Stimulated activated CD4-positive, alpha-beta T cell treated with anti-CD3 and anti-CD28 coated beads, TNF-alpha, amount 100 ng/mL, for 4 hours (primary cell): ENCODE measurements around the gene TMED10.
"Not testable (repeated sequence)": the region's sequence is repeated elsewhere in the genome, so short reads cannot be mapped to it uniquely, and the experiment has no call there.

Experiments used
- DNase-seq, 3 experiments: peaks; one replicate each; pipeline ENCODE4 v3.0.0-alpha.2; 2020; ENCODE audit warnings: low read depth in 3 of 3

TMED10 gene

DNA sequence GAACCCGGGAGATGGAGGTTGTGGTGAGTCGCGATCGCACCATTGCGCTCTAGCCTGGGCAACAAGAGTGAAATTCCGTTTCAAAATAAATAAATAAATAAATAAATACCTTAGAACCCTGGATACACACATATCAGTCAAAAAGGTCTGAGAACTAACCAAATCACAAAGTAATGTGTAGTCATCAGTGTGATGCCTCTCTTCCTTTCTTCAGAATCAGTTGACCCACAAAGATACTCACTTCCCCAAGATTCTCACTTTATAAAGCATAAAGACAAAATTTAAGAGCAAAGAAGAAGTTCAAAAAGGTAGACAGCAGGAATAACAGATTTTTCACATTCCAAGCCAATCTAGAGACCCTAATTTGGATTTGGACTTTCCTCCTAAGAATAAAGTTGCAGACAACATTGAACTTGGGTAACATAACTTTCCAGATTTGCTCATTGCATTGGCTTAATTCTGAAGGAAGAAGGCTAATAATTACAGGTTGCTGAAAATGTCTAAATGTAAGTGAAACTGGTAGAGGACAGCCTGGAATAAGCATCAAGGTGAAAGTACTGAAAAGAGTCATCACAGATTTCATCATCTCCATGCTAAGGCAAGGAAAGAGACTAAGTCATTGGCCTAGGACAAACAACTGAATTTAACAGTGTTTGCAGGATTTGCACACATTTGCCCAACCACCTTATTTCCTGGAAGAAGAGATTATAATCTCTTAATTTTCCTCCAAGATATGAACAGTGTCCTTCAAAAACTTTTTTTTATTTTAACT lies 17.4 kb downstream of the TMED10 start:
- no peak for DNase-seq

DNA sequence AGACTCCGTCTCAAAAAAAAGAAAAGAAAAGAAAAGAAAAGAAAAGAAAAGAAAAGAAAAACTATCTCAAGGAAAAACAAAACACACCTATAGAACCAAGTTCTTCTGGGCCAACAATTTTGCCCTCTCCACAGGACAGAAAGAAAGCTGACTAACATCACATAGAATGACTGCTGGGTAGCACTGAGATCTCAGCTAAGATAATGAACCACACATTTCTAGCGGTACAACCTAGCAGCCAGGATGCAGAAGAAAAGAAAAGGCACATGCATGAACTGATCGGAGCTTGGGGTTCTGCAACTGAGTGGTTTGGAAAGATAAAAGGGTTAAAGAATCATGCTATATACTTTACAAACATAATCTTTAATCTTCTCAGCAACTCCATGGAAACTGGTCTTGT lies 19.5 kb downstream of the TMED10 start:
- no peak for DNase-seq

DNA sequence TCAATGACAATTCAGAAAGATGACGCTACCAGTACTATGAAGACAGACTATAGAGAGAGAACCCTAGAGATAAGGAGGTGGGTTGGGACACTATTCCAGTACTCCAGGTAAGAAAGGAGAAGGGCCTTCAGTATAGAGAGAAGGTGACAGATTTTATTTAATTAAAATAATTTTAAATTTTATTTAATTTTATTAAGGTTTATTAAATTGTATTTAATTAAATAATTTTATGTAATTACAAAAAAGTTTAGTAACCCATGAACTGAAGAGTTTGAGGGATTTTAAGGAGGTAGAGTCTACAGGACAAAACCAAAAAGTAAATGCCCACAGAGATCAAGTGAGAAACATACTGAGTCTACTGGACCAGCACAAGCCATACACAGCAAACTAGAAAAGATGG lies 20.3 kb downstream of the TMED10 start:
- DNase-seq: no peak

DNA sequence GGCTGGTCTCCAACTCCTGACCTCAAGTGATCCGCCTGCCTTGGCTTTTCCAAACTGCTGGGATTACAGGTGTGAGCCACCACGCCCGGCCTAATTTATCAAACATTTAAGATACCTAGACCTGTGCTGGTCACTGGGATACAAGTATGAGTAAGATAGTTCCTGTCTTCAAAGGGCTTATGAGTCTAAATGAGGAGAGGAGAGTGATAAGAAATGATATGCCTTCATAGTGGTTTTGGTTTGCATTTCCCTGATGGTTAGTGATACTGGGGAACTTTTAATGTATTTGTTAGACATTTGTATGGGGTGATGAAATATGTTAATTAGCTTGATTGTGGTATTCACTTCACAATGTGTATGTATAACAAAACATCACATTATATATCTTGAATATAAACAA lies 21.2 kb downstream of the TMED10 start:
- no peak for DNase-seq

DNA sequence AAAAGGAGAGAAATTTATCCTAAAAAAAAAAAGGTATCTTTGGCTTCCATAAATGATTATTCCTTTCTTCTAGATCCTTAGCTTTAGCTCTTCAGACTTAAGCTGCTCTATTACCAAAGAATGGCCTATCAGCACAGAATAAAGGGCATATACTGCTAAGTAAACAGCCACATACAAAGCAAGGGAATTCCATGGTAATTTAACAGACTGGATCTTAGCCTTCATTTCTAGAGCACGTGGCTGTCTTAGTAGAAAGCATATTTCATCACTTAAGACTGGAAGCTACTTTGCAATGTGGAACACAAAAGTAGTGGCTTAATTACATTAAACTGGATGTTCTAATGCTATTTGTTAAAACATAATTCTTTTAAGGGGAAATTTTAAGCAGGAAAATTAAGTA lies 23.1 kb downstream of the TMED10 start:
- no peak for DNase-seq

DNA sequence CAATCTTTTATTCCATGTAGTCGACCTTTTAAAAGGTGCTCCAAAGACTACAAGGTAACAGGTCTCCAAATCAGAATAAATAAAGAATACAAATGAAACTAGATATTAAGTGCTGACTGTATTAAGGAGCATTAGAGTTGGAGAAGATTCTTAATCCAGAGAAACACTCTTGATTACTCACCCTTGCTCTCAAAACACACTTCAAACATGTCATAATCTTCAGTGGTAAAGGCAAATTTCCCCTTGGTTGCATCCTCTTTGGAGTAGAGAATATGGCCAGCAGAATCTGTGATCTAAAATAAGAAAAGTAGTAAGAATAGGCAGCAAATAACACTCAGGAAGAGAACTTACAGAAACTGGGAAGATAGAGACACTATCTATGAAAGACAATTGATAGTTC lies 24.6 kb downstream of the TMED10 start:
- DNase-seq: no peak

DNA sequence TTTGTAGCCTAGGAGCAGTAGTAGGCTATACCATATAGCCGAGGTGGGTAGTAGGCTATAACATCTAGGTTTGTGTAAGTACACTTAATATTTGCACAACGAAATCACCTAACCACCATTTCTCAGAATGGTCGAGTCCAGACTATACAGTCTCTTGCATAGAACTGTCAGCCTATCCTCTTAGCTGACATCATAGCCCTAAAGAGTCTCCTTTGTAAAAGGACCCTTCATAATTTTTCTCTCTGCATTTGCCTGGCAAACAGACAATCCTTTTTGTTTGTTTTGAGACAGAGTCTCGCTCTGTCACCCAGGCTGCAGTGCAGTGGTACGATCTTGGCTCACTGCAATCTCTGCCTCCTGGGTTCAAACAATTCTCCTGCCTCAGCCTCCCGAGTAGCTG lies 25.8 kb downstream of the TMED10 start:
- not testable (repeated sequence) for DNase-seq

DNA sequence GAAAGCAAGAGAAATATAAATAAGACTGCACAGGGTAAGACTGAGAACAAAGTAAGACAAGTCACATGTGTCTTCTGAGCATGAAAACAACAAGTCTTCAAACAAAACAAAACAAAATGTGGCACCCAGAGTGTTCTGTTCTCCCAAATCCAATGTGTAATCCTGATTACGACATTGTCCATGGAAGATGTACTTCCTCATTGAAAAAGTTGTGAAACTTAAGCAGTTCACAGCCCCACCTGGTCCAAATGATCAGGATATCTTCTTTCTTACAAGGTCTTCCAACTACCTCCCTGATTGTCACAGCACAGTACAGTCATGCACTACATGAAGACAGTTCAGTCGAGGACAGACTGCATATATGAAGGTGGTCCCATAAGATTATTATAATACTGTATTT lies 26.3 kb downstream of the TMED10 start:
- DNase-seq: no peak

DNA sequence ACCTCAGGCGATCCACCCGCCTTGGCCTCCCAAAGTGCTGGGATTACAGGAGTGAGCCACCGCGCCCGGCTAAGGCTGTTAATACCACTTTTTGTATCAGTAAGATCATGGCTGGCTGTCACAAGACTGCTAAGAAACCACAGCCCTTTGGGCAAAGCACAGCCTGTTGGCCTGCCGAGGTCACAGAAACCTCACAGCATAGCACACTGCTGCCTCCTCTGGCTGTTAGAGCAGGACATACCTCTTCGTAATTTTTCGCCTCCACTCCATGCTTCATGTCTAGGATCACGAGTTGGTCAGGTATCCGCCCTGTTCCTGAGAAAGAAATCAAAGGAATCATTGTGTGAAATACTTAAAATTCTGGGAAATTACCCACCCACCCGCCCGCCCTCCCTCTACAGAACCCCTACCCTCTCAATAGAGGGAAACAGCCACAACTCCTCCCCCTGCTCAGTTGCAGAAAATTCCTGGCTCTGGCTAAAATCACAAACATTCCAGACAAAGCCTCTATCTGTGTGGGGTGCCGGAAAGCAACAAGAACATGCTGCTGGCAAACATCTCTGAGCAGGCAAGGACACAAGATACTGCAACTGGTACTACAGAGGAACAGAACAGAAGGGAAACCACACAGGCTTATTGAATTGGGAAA lies 28.9 kb downstream of the TMED10 start:
- DNase-seq: no peak

DNA sequence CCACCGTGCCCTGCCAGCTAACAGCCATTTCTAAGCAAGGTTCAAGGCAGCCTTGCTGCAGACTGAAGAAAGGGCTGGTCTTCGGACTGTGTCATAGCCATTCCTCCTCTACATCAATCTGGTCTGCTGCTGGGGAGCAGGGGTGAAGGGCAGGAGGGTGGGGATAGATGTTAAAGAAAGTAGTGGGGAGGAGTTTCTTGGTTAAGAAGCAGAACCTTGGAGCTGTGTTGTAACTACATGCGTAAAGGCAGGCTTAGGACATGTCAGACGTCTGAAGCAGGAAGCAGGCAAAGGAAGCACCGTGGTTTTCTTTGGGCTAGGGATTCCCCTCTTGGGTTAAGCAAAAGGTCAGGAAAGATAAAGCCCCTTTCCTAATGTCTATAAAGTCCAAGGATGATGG lies 31.5 kb downstream of the TMED10 start:
- no peak for DNase-seq

DNA sequence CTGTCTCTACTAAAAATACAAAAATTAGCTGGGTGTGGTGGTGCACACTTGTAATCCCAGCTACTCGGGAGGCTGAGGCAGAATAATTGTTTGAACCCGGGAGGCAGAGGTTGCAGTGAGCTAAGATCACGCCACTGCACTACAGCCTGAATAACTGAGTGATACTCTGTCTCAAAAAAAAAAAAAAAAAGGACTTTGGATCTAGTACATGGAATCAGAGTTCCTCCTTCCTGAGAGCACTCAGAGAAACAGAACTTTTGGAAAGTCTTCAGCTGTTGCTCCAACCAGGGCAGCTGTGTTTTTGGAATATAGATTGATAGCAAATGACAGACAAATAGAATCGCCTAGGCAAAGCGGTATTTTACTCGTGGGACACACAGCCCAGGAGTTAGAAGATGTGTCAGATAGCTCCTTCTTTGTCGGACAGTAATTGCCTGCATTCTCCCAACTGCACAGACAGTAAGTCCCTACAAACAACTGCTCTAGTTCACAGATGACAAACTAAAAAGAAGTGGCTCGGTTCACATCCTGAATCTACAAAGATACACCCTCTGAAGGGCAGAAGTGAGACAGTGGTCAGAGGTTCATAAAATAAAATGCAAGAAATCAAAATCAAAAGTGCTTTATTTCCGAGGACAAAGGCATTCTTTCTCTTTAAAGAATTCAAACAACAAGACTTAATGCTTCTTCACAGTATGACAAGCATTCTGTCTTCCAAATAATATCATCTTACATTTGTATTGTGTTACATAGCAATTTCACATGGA lies 32.5 kb downstream of the TMED10 start:
- no peak for DNase-seq

DNA sequence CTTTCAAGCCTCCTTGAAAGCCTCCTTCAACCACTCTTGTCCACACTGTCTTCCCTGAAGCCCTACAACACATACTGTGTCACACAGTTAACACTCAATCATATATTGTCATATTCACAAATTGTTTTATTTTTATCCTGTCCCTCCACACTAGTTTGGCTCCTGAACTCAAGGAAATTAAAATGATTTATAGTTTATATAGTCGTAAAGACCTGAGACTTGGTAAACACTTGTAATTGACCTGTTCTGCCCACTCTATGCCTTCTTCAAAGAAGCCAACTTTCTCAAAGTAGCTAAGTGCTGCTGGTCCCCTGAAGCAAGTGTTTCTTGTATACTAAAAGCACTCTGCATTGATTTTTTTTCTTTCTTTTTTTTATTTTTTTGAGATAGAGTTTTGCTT lies 33.9 kb downstream of the TMED10 start:
- no peak for DNase-seq

DNA sequence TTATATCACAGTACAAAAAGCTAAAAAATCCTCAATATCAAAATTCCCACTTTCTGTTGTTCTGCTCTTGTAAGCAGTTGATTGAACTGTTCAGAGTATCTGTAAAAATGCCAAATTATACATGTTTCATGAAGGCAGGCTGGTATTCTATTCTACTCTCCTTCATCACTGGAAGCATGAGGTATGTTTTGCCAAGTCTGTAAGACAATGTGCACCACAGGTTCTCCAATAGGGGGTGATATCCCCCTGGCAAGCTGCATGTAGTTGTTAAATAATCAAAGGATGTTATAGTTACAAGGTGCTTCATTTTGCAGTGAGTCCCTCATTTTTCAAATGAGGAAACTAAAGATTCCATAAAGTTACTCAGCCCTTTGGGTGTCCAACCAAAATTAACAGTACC lies 34.4 kb downstream of the TMED10 start:
- no peak for DNase-seq

DNA sequence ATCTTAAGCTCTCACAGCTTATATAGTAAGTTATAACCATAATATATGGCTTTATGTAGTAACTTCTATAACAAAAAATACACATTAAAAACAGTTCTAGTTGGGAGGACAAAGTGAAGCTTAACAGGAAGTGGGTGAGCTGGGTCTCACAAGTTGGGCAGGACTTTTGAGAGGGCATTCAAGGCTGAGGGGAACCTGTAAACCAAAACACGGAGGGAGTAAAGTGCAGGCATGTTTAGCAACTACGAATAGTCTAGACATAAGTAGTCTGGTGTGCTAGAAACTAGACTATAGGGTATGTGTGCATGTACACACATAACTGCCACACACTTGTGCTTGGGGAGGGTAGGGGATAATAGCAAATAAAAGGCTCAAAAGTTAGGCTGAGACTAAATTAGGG lies 35.4 kb downstream of the TMED10 start:
- DNase-seq: no peak

DNA sequence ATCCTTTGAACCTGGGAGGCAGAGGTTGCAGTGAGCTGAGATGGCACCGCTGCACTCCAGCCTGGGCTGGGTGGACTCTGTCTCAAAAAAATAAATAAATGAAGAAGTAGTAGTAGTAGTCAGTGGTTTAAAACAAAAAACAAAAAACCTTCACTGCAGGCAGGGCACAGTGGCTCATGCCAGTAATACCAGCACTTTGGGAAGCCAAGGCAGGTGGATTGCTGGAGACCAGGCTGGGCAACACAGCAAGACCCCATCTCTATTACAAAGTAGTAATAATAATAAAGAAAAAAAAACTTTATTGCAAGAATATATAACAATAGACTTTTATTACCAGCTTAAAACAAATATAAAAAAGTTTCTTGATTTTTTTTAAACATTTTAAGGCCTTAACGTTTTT lies 35.8 kb downstream of the TMED10 start:
- no peak for DNase-seq

DNA sequence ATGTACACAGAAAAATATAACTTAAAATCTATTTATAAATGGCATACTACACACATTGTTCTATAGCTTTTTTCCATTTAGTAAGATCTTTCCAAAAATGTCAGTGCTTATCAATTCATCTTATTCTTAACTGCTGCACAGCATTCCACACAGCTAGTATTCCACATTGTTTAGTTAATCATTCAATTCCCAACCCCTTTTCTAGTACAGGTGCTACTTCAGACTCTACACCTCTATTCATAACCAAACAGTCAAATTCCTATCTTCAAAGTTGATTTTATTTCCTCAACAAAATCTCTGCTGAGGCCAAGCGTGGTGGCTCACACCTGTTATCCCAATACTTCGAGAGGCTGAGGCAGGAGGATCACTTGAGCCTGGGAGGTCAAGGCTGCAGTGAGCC lies 37.2 kb downstream of the TMED10 start:
- DNase-seq: no peak

DNA sequence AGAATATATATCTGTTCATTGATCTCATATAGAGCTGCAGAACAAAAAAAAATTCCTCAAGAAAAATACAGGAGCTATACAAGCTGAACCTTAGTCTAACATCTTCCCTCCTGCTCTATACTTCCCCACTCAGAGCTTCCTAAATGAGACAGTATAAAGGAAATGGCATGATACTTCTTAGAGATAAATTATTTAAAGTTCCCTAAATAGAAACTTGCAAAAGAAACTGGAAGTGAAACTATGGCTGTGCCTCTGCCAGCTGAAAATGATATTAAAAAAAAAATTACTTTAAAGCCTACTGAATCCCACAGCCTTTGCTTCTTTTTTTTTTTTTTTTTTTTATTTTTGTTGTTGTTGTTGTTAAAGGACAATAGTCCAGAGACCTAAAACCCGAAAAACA lies 37.9 kb downstream of the TMED10 start:
- no peak for DNase-seq

DNA sequence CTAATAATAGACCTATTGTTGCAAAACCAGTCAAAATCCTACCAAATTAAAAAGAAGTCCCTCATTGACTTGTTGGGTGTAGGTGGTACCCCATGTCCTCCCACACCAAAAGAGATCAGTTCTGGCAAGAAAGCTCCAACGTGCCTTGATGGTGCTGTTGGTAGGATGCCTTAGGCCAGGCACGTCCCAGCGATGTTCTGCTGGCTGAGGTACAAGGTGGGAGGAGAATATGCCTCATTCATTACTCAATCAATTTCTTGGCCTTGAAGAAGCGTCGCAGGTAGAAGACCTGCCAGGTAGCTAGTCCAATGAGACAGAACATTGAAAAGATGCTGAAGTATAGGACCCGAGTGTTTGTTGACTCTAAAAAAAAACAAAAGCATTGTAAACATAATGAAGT lies 41.8 kb downstream of the TMED10 start:
- DNase-seq: no peak

DNA sequence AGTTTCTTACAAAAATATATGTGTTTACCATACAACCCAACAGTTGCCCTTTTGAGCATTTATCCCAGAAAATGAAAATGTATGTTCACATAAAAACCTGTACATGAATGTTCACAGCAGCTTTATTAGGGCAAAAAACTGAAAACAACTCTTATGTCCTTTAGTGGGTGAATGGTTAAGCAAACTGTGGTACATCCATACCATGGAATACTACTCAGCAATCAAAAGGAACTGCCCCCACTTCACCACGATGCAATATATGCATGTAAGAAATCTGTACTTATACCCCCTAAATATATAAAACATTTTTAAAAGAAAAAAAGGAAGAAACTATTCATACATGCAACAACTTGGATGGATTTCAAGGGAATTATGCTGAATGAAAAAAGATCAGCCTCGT lies 42.8 kb downstream of the TMED10 start:
- DNase-seq: no peak

DNA sequence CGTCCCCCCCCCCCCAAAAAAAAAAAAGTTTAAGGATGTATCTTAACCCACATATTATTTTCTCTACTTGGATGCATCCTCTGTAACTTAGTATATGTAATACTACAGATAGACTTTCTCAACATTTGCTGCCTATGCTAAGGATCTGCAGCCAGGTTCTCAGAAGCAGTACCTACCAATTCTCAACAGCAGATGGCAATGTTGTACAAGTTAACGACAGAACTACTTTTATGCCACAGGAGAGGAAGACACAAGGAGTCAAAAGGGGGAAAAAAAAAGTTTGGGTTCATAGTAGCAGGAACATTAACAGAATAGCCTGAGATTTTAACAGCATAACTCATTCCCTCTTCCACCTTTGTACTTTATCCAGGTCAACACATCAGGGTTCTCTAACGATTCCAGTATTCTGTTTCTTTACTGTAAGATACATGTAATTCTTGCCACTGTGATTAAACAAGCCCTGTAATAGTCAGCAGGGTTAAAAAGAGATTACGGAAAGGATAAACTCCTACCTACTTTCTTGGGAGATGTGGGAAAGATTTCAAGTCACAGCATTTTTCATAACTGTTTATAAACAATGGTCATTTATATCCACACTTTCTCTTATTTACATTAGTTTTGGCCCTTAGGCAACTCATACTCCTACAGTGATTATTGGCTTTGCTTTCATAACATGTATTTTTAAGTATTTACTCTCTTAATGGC lies 43.9 kb downstream of the TMED10 start:
- DNase-seq: no peak

DNA sequence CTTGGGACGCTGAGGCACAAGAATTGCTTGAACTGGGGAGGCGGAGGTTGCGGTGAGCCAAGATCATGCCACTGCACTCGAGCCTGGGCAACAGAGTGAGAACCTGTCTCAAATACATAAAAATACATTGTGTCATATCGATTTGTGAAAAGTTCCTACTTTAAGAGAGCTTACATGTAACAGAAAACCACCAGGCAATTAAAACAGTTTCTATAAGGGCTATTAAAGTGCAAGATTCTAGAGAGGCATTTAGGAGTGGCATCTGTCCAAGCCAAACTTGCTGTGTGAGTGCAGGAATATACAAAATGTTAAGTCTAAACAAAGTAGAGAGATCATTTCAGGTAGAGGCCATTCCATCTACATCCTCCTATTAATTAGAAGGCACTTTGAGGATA lies 47.8 kb downstream of the TMED10 start:
- DNase-seq: no peak

DNA sequence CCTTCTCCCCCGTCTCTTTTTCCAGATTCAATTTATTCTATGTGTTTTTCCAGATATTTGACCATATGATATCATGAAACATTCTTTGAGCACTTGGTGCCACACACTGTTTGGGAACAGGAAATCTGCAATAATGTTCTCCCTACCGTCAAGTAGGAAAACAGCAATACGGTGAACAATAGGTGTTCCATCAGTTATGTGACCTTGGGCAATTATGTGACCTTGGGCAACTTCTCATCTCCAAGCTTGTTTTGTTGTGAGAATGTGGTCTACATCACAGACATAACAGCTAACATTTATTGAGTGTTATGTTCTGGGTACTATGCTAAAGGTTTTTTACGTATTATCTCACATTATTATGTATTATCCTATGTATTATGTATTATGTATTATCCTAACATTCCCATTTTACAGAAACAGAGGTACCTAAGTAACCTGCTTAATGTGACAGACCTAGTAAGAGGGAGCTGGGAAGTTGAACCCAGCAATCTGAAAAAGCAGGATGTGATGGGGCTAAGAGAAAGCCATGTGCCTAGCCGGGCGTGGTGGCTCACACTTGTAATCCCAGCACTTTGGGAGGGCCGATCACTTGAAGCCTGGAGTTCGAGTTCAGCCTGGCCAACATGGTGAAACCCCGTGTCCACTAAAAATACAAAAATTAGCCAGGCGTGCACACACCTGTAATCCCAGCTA lies 48.4 kb downstream of the TMED10 start:
- no peak for DNase-seq
